GM23338 (cell line): Measurements from ENCODE around the gene MNX1. TPM values are rescaled to one million over a fixed set of nuclear protein-coding genes. Genes with fewer than 3 reads are reported as not detected.

Source experiments
- ATAC-seq: fragments of 200-7000 bp; cut with Tn5 transposase; 3 replicates; pipeline ENCODE4 v1.9.1; 2020
- DNase-seq: peaks from one replicate; pipeline ENCODE4 v3.0.0-alpha.2; 2015; ENCODE audit warnings: low spot score
- H2AFZ ChIP-seq: fragments of 200-600 bp; sonication (generic); 2 replicates; pipeline ENCODE4 v1.8.0; 2016; ENCODE audit warnings: antibody characterized with exemption, mild to moderate bottlenecking, moderate library complexity
- H3F3A ChIP-seq: fragments of 200-600 bp; sonication (generic); replicated peaks from 2 replicates; pipeline ENCODE4 v1.8.0; 2017; ENCODE audit warnings: antibody characterized with exemption, mixed run types, low read depth
- H3K27ac ChIP-seq: fragments of 200-600 bp; sonication (generic); 2 replicates; pipeline ENCODE4 v1.6.1; 2016; ENCODE audit warnings: low read depth
- H3K27me3 ChIP-seq: fragments of 200-600 bp; sonication (generic); 2 replicates; pipeline ENCODE4 v1.8.0; 2016; ENCODE audit warnings: mild to moderate bottlenecking, mixed run types, moderate library complexity; ENCODE audit not compliant: insufficient read depth
- H3K36me3 ChIP-seq: fragments of 200-600 bp; sonication (generic); 2 replicates; pipeline ENCODE4 v1.8.0; 2016; ENCODE audit warnings: mild to moderate bottlenecking; ENCODE audit not compliant: insufficient read depth
- H3K4me1 ChIP-seq: fragments of 200-600 bp; sonication (generic); 2 replicates; pipeline ENCODE4 v1.8.0; 2016; ENCODE audit warnings: mild to moderate bottlenecking, moderate library complexity; ENCODE audit not compliant: insufficient read depth
- H3K4me2 ChIP-seq: fragments of 200-600 bp; sonication (generic); 2 replicates; pipeline ENCODE4 v1.7.1; 2017; ENCODE audit warnings: mixed run types
- H3K4me3 ChIP-seq: fragments of 200-600 bp; sonication (generic); 2 replicates; pipeline ENCODE4 v1.6.1; 2016; ENCODE audit warnings: mixed run types
- H3K79me2 ChIP-seq: fragments of 200-600 bp; sonication (generic); replicated peaks from 2 replicates; pipeline ENCODE4 v1.8.0; 2017; ENCODE audit warnings: mild to moderate bottlenecking; ENCODE audit not compliant: insufficient read depth
- H3K9me2 ChIP-seq: fragments of 200-600 bp; sonication (generic); 2 replicates; pipeline ENCODE4 v1.8.0; 2017; ENCODE audit not compliant: insufficient read depth
- H4K20me1 ChIP-seq: fragments of 200-600 bp; sonication (generic); replicated peaks from 2 replicates; pipeline ENCODE4 v1.8.0; 2017; ENCODE audit warnings: mild to moderate bottlenecking; ENCODE audit not compliant: insufficient read depth
- H3K27ac Mint-ChIP-seq: 2 replicates; pipeline ENCODE4 v1.8.0; 2020; ENCODE audit warnings: inconsistent platforms, mild to moderate bottlenecking, moderate library complexity, mixed read lengths
- H3K27me3 Mint-ChIP-seq: 3 replicates; pipeline ENCODE4 v1.8.0; 2022; ENCODE audit warnings: low read depth, mild to moderate bottlenecking, moderate library complexity, mixed read lengths, inconsistent platforms; ENCODE audit not compliant: insufficient read depth, poor library complexity
- H3K36me3 Mint-ChIP-seq: 3 replicates; pipeline ENCODE4 v1.8.0; 2021; ENCODE audit warnings: low read depth, mild to moderate bottlenecking, inconsistent platforms, moderate library complexity, mixed read lengths
- H3K4me1 Mint-ChIP-seq: 3 replicates; pipeline ENCODE4 v1.8.0; 2020; ENCODE audit warnings: mild to moderate bottlenecking, inconsistent platforms, mixed read lengths
- H3K4me3 Mint-ChIP-seq: 3 replicates; pipeline ENCODE4 v1.8.0; 2021; ENCODE audit warnings: moderate library complexity, mild to moderate bottlenecking, inconsistent platforms, mixed read lengths
- H3K9me3 Mint-ChIP-seq: 3 replicates; pipeline ENCODE4 v1.8.0; 2020; ENCODE audit warnings: moderate library complexity, mild to moderate bottlenecking, inconsistent platforms, mixed read lengths
- CREB1 ChIP-seq: fragments of 250-450 bp; sonication (Bioruptor Pico); IDR thresholded peaks from 2 replicates; pipeline ENCODE4 v1.5.0; 2020; ENCODE audit warnings: low read depth, mild to moderate bottlenecking, moderate library complexity
- EZH2 ChIP-seq: fragments of 200-600 bp; sonication (generic); IDR thresholded peaks from one replicate; pipeline ENCODE4 v1.8.0; 2017; ENCODE audit warnings: antibody characterized with exemption, mild to moderate bottlenecking, low read depth; ENCODE audit not compliant: unreplicated experiment
- EZH2phosphoT487 ChIP-seq: fragments of 200-600 bp; sonication (generic); IDR thresholded peaks from one replicate; pipeline ENCODE4 v1.8.1; 2018; ENCODE audit warnings: antibody characterized with exemption; ENCODE audit not compliant: unreplicated experiment
- JUNB ChIP-seq: IDR thresholded peaks from one replicate; pipeline ENCODE4 v1.6.1; 2016; ENCODE audit warnings: antibody characterized with exemption; ENCODE audit not compliant: unreplicated experiment
- NANOG ChIP-seq: IDR thresholded peaks from 2 replicates; pipeline ENCODE4 v1.6.1; 2016; ENCODE audit warnings: antibody characterized with exemption, borderline replicate concordance
- POLR2AphosphoS5 ChIP-seq: IDR thresholded peaks from 2 replicates; pipeline ENCODE4 v1.6.1; 2016; ENCODE audit warnings: antibody characterized with exemption, low read depth
- REST ChIP-seq: IDR thresholded peaks from one replicate; pipeline ENCODE4 v1.6.1; 2018; ENCODE audit warnings: antibody characterized with exemption; ENCODE audit not compliant: unreplicated experiment
- STAT1 ChIP-seq: IDR thresholded peaks from one replicate; pipeline ENCODE4 v1.6.1; 2016; ENCODE audit warnings: antibody characterized with exemption; ENCODE audit not compliant: unreplicated experiment
- ZNF114 ChIP-seq: fragments of 250-450 bp; sonication (Bioruptor Pico); IDR thresholded peaks from 2 replicates; pipeline ENCODE4 v1.5.0; 2020; ENCODE audit warnings: mild to moderate bottlenecking, moderate library complexity
- ZNF331 ChIP-seq: fragments of 250-450 bp; sonication (Bioruptor Pico); IDR thresholded peaks from 2 replicates; pipeline ENCODE4 v1.5.0; 2020; ENCODE audit warnings: low read depth, mild to moderate bottlenecking, moderate library complexity
- ZNF462 ChIP-seq: fragments of 250-450 bp; sonication (Bioruptor Pico); IDR thresholded peaks from 2 replicates; pipeline ENCODE4 v1.5.0; 2020; ENCODE audit warnings: mild to moderate bottlenecking, moderate library complexity
- polyA plus RNA-seq: library from polyadenylated mRNA; unstranded; fragments of >200 nt; fragmentation: Nextera tagmentation; extraction: Ambion mirVana; gene quantifications from 2 replicates; pipeline ENCODE4 v1.2.1, GENCODE V29; 2016
- total RNA-seq: library from RNA; depleted of rRNA; stranded (reverse); fragments of >200 nt; shearing (Covaris generic); gene quantifications from 2 replicates; pipeline ENCODE4 v1.2.3, GENCODE V29; 2014
- TF ChIP-seq, protein P1 (sequence below), 2 experiments: fragments of 200-600 bp in 1 of 2; sonication (generic) in 1 of 2; conservative IDR thresholded peaks; 2 replicates each; pipeline versions ENCODE4 v1.5.1 to v1.6.1; 2016 to 2017; ENCODE audit warnings: antibody characterized with exemption in 2 of 2, low read depth in 2 of 2, mild to moderate bottlenecking in 2 of 2, moderate library complexity in 1 of 2
- TF ChIP-seq, protein P2 (sequence below): IDR thresholded peaks from 2 replicates; pipeline ENCODE4 v1.6.1; 2016; ENCODE audit warnings: antibody characterized with exemption

Gene MNX1
- total and polyA plus RNA-seq, 2 experiments from 2014 or later, result 0.14 to 0.24 TPM

GRCh38 chr7:156966387-156966786 is 44.1 kb downstream of the MNX1 start:
- no peak overlapping the region for H3K27ac ChIP-seq
- H4K20me1 ChIP-seq, result peaks cover 30% of the 10 kb centered on the region
- Mint-ChIP-seq H3K27ac (no peak overlapping the region), H3K9me3 (no peaks in the 10 kb centered on the region), H3K36me3 (peaks cover 88% of the 10 kb centered on the region), H3K4me3 (no peak overlapping the region), H3K27me3 (peaks cover 3% of the 10 kb centered on the region), H3K4me1 (no peaks in the 10 kb centered on the region)
- no peak overlapping the region for H2AFZ ChIP-seq
- peaks cover 73% of the 10 kb centered on the region for H3K36me3 ChIP-seq
- no peaks in the 10 kb centered on the region for H3K79me2 ChIP-seq
- no peak for ATAC-seq
- DNase-seq, result no peak
- TF ChIP-seq EZH2phosphoT487 (no peak), ZNF114 (no peak), EZH2 (no peak), ZNF462 (no peak), JUNB (no peak), REST (no peak), POLR2AphosphoS5 (no peak), ZNF331 (no peak), STAT1 (no peak), NANOG (no peak), CREB1 (no peak)
- TF ChIP-seq, protein P1, sequence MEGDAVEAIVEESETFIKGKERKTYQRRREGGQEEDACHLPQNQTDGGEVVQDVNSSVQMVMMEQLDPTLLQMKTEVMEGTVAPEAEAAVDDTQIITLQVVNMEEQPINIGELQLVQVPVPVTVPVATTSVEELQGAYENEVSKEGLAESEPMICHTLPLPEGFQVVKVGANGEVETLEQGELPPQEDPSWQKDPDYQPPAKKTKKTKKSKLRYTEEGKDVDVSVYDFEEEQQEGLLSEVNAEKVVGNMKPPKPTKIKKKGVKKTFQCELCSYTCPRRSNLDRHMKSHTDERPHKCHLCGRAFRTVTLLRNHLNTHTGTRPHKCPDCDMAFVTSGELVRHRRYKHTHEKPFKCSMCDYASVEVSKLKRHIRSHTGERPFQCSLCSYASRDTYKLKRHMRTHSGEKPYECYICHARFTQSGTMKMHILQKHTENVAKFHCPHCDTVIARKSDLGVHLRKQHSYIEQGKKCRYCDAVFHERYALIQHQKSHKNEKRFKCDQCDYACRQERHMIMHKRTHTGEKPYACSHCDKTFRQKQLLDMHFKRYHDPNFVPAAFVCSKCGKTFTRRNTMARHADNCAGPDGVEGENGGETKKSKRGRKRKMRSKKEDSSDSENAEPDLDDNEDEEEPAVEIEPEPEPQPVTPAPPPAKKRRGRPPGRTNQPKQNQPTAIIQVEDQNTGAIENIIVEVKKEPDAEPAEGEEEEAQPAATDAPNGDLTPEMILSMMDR (conservative IDR thresholded peaks at IDR 0.05; ENCODE audit: low read depth in 2 of 2), result no peak
- TF ChIP-seq, protein P2, sequence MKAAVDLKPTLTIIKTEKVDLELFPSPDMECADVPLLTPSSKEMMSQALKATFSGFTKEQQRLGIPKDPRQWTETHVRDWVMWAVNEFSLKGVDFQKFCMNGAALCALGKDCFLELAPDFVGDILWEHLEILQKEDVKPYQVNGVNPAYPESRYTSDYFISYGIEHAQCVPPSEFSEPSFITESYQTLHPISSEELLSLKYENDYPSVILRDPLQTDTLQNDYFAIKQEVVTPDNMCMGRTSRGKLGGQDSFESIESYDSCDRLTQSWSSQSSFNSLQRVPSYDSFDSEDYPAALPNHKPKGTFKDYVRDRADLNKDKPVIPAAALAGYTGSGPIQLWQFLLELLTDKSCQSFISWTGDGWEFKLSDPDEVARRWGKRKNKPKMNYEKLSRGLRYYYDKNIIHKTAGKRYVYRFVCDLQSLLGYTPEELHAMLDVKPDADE, result no peak
- H3F3A ChIP-seq, result no peaks in the 10 kb centered on the region
- no peak overlapping the region for H3K4me3 ChIP-seq
- H3K9me2 ChIP-seq, result no peaks in the 10 kb centered on the region
- H3K4me2 ChIP-seq, result no peak overlapping the region
- no peaks in the 10 kb centered on the region for H3K27me3 ChIP-seq
- no peaks in the 10 kb centered on the region for H3K4me1 ChIP-seq
